Activated naive CD4-positive, alpha-beta T cell treated with anti-CD3 and anti-CD28 coated beads for 36 hours (primary cell): ENCODE data around the gene KCNAB3. TPM values are rescaled to one million over a fixed set of nuclear protein-coding genes. Genes with fewer than 3 reads are reported as not detected.

Experiments used
- CTCF ChIA-PET: fragments of 350-600 bp; sonication (Branson Sonifier 250); formaldehyde crosslinking; loops from one replicate; lab custom pipeline; 2021; ENCODE audit warnings: antibody characterized with exemption; lab: Charles Lee
- DNase-seq: peaks from one replicate; pipeline ENCODE4 v3.0.0-alpha.2; 2020
- H3K27ac Mint-ChIP-seq: one replicate; pipeline ENCODE4 v1.8.0; 2021; ENCODE audit warnings: mild to moderate bottlenecking, mixed read lengths
- H3K27me3 Mint-ChIP-seq: one replicate; pipeline ENCODE4 v1.8.0; 2021; ENCODE audit warnings: low read depth, mixed read lengths
- H3K36me3 Mint-ChIP-seq: one replicate; pipeline ENCODE4 v1.8.0; 2021; ENCODE audit warnings: low read depth, mixed read lengths
- H3K4me1 Mint-ChIP-seq: one replicate; pipeline ENCODE4 v1.8.0; 2021; ENCODE audit warnings: low read depth, mixed read lengths
- H3K4me3 Mint-ChIP-seq: one replicate; pipeline ENCODE4 v1.8.0; 2021; ENCODE audit warnings: mild to moderate bottlenecking, moderate library complexity, mixed read lengths
- H3K9me3 Mint-ChIP-seq: one replicate; pipeline ENCODE4 v1.8.0; 2021; ENCODE audit warnings: mixed read lengths
- intact Hi-C: fragments of 100-400 bp; cut with micrococcal nuclease; formaldehyde crosslinking; loops from one replicate; pipeline ENCODE4 v1.15.1; 2023
- total RNA-seq, 2 experiments: library from RNA; stranded (reverse); gene quantifications; one replicate each; pipeline ENCODE4 v1.2.3, GENCODE V29; 2021

Gene KCNAB3
- total RNA-seq, 2 experiments from 2014 or later, result 2.2 TPM

GRCh38 chr17:7932949-7933348 is 3.3 kb upstream of the KCNAB3 start:
- H3K4me1 Mint-ChIP-seq, result peaks cover 38% of the 10 kb centered on the region
- H3K36me3 Mint-ChIP-seq, result peaks cover 25% of the 10 kb centered on the region
- CTCF ChIA-PET, result interaction anchor here (0.6 to 3.8 kb wide), 20 partner anchors 8 to 259 kb away, joined by 3 to 38 read pairs (median 3); partner anchors contain the start of genes KDM6B and NAA38

GRCh38 chr17:7932483-7932891 is 2.8 kb upstream of the KCNAB3 start:
- DNase-seq, result peak; percentile 41
- Mint-ChIP-seq H3K9me3 (no peaks in the 10 kb centered on the region), H3K4me1 (peaks cover 38% of the 10 kb centered on the region), H3K36me3 (peaks cover 26% of the 10 kb centered on the region), H3K4me3 (peak overlapping the region; percentile 91), H3K27ac (peak overlapping the region; percentile 87), H3K27me3 (no peaks in the 10 kb centered on the region)
- CTCF ChIA-PET, result interaction anchor here (0.6 to 3.8 kb wide), 15 partner anchors 9 to 218 kb away, joined by 3 to 38 read pairs (median 4); no protein-coding TSS in a partner anchor
- intact Hi-C loops, result loop anchor here (1.0 to 5.0 kb wide), 12 partner anchors 10 to 455 kb away; partner anchors contain the start of genes CTC1, NAA38, PFAS and RPL26

More at GRCh38 chr17:7932949-7933348, 3.3 kb upstream of the KCNAB3 start:
- DNase-seq, result peak; percentile 43
- Mint-ChIP-seq H3K4me3 (peak overlapping the region; percentile 91), H3K9me3 (no peaks in the 10 kb centered on the region), H3K27ac (peak overlapping the region; percentile 87), H3K27me3 (no peaks in the 10 kb centered on the region)
- intact Hi-C loops, result loop anchor here (1.0 to 5.0 kb wide), 12 partner anchors 11 to 456 kb away; partner anchors contain the start of genes CTC1, NAA38, PFAS and RPL26

- peak within 1 kb of the TSS; percentile 87 for H3K27ac Mint-ChIP-seq
- H3K36me3 Mint-ChIP-seq, result peaks cover 24% of the 10 kb centered on the region
- DNase-seq, result peak; percentile 100
Observed at GRCh38 chr17:7931709-7932482, 2.2 kb upstream of the KCNAB3 start, which contains the start of the genes CNTROB and TRAPPC1. Gene CNTROB, plus strand, starts transcription at chr17:7932206. Its CDS starts 874 bp downstream, at chr17:7933080. Gene TRAPPC1, minus strand, starts transcription at chr17:7931946. Its CDS starts 117 bp downstream, at chr17:7931829.

GRCh38 chr17:7930841-7931631 is 1.4 kb upstream of the KCNAB3 start:
- H3K27ac Mint-ChIP-seq, result peak overlapping the region; percentile 87
- intact Hi-C loops, result loop anchor here (5.0 kb wide), 3 partner anchors 316 to 454 kb away; partner anchors contain the start of genes CTC1, PFAS, RPL26 and ZBTB4
- H3K4me3 Mint-ChIP-seq, result peak overlapping the region; percentile 91
- peaks cover 16% of the 10 kb centered on the region for H3K36me3 Mint-ChIP-seq
- H3K9me3 Mint-ChIP-seq, result no peaks in the 10 kb centered on the region
- DNase-seq, result no peak
- peaks cover 38% of the 10 kb centered on the region for H3K4me1 Mint-ChIP-seq
- CTCF ChIA-PET, result interaction anchor here (0.9 to 3.8 kb wide), 3 partner anchors 9 to 66 kb away, joined by 4 to 38 read pairs (median 12); no protein-coding TSS in a partner anchor
- no peaks in the 10 kb centered on the region for H3K27me3 Mint-ChIP-seq

More at GRCh38 chr17:7931709-7932482, 2.2 kb upstream of the KCNAB3 start, which contains the start of the genes CNTROB and TRAPPC1:
- Mint-ChIP-seq H3K4me1 (peaks cover 38% of the 10 kb centered on the region), H3K4me3 (peak within 1 kb of the TSS; percentile 91), H3K27me3 (no peaks in the 10 kb centered on the region), H3K9me3 (no peaks in the 10 kb centered on the region)
- intact Hi-C loops, result loop anchor here (1.0 to 5.0 kb wide), 12 partner anchors 10 to 455 kb away; partner anchors contain the start of genes CTC1, NAA38, PFAS and RPL26
- CTCF ChIA-PET, result interaction anchor here (0.6 to 3.8 kb wide), 10 partner anchors 10 to 218 kb away, joined by 3 to 38 read pairs (median 5); no protein-coding TSS in a partner anchor

- Mint-ChIP-seq H3K36me3 (peaks cover 6% of the 10 kb centered on the region), H3K4me1 (peaks cover 24% of the 10 kb centered on the region), H3K4me3 (no peak overlapping the region), H3K27me3 (no peaks in the 10 kb centered on the region), H3K9me3 (no peaks in the 10 kb centered on the region), H3K27ac (no peak overlapping the region)
- DNase-seq, result no peak
- intact Hi-C loops, result no loop called here
- CTCF ChIA-PET, result interaction anchor here (0.9 kb wide), 1 partner anchor 167 kb away, joined by 3 read pairs; no protein-coding TSS in a partner anchor
Observed at GRCh38 chr17:7927596-7927995, 2.1 kb downstream of the KCNAB3 start.

- Mint-ChIP-seq H3K4me3 (peak overlapping the region; percentile 73), H3K36me3 (peaks cover 2% of the 10 kb centered on the region), H3K27me3 (no peaks in the 10 kb centered on the region), H3K27ac (peak overlapping the region; percentile 80), H3K4me1 (peaks cover 14% of the 10 kb centered on the region), H3K9me3 (no peaks in the 10 kb centered on the region)
- CTCF ChIA-PET, result interaction anchor here (1.1 to 4.6 kb wide), 4 partner anchors 9 to 70 kb away, joined by 3 to 19 read pairs (median 4); partner anchors contain the start of genes CNTROB and TRAPPC1
- peak; percentile 90 for DNase-seq
- intact Hi-C loops, result loop anchor here (1.0 kb wide), 1 partner anchor 9 kb away; the partner anchor contains the start of gene CNTROB
Observed at GRCh38 chr17:7922845-7923628, 6.6 kb downstream of the KCNAB3 start.

GRCh38 chr17:7922269-7922844 is 7.3 kb downstream of the KCNAB3 start:
- intact Hi-C loops, result loop anchor here (1.0 kb wide), 1 partner anchor 10 kb away; the partner anchor contains the start of gene CNTROB
- CTCF ChIA-PET, result interaction anchor here (1.1 to 4.6 kb wide), 4 partner anchors 9 to 71 kb away, joined by 3 to 19 read pairs (median 4); partner anchors contain the start of genes CNTROB and TRAPPC1
- no peak for DNase-seq
- Mint-ChIP-seq H3K36me3 (no peaks in the 10 kb centered on the region), H3K4me3 (peak overlapping the region; percentile 73), H3K4me1 (peaks cover 14% of the 10 kb centered on the region), H3K9me3 (no peaks in the 10 kb centered on the region), H3K27ac (peak overlapping the region; percentile 80), H3K27me3 (no peaks in the 10 kb centered on the region)

GRCh38 chr17:7916808-7917207 is 12.8 kb downstream of the KCNAB3 start:
- Mint-ChIP-seq H3K36me3 (peaks cover 3% of the 10 kb centered on the region), H3K4me1 (peaks cover 28% of the 10 kb centered on the region), H3K9me3 (no peaks in the 10 kb centered on the region), H3K4me3 (peak overlapping the region; percentile 93), H3K27ac (peak overlapping the region; percentile 57), H3K27me3 (no peaks in the 10 kb centered on the region)
- intact Hi-C loops, result no loop called here
- no peak for DNase-seq
- CTCF ChIA-PET, result interaction anchor here (0.5 to 4.8 kb wide), 3 partner anchors 67 to 80 kb away, joined by 3 to 44 read pairs (median 5); no protein-coding TSS in a partner anchor

GRCh38 chr17:7916385-7916682 is 13.3 kb downstream of the KCNAB3 start:
- intact Hi-C loops, result no loop called here
- peaks cover 3% of the 10 kb centered on the region for H3K36me3 Mint-ChIP-seq
- CTCF ChIA-PET, result interaction anchor here (1.0 to 4.8 kb wide), 3 partner anchors 19 to 73 kb away, joined by 3 to 44 read pairs (median 3); no protein-coding TSS in a partner anchor
- no peak for DNase-seq
- peak overlapping the region; percentile 57 for H3K27ac Mint-ChIP-seq
- H3K9me3 Mint-ChIP-seq, result no peaks in the 10 kb centered on the region
- no peaks in the 10 kb centered on the region for H3K27me3 Mint-ChIP-seq
- peak overlapping the region; percentile 93 for H3K4me3 Mint-ChIP-seq
- H3K4me1 Mint-ChIP-seq, result peaks cover 29% of the 10 kb centered on the region

- Mint-ChIP-seq H3K4me3 (peak within 1 kb of the TSS; percentile 93), H3K27ac (peak within 1 kb of the TSS; percentile 92)
Observed at GRCh38 chr17:7915611-7916384, 13.9 kb downstream of the KCNAB3 start, which contains the start of gene RNF227. Gene RNF227, minus strand, starts transcription at chr17:7916289. Its CDS starts 94 bp downstream, at chr17:7916195.

More at GRCh38 chr17:7915611-7916384, 13.9 kb downstream of the KCNAB3 start, which contains the start of gene RNF227:
- intact Hi-C loops, result loop anchor here (1.0 kb wide), 3 partner anchors 17 to 58 kb away; partner anchors contain the start of genes CNTROB and NAA38
- H3K27me3 Mint-ChIP-seq, result no peaks in the 10 kb centered on the region
- H3K4me1 Mint-ChIP-seq, result peaks cover 29% of the 10 kb centered on the region
- no peaks in the 10 kb centered on the region for H3K9me3 Mint-ChIP-seq
- DNase-seq, result peak; percentile 91
- H3K36me3 Mint-ChIP-seq, result peaks cover 8% of the 10 kb centered on the region
- CTCF ChIA-PET, result interaction anchor here (0.6 to 4.8 kb wide), 6 partner anchors 13 to 74 kb away, joined by 3 to 44 read pairs (median 3); no protein-coding TSS in a partner anchor
